Activated CD8-positive, alpha-beta memory T cell treated with anti-CD3 and anti-CD28 coated beads for 36 hours (primary cell): ENCODE measurements around the gene CDC42BPG. TPM values are rescaled to one million over a fixed set of nuclear protein-coding genes. Genes with fewer than 3 reads are reported as not detected.

Experiments
- CTCF ChIA-PET: fragments of 350-600 bp; sonication (Branson Sonifier 250); formaldehyde crosslinking; loops from one replicate; lab custom pipeline; 2021; ENCODE audit warnings: antibody characterized with exemption; lab: Charles Lee
- POLR2A ChIA-PET: fragments of 350-600 bp; sonication (Branson Sonifier 250); formaldehyde crosslinking; loops from one replicate; lab custom pipeline; 2021; ENCODE audit warnings: antibody characterized with exemption; lab: Charles Lee
- total RNA-seq, 2 experiments: library from RNA; stranded (reverse); gene quantifications; one replicate each; pipeline ENCODE4 v1.2.3, GENCODE V29; 2021

Gene CDC42BPG
- total RNA-seq = under 1 TPM; 0.11 to 0.50 TPM

- CTCF ChIA-PET = interaction anchor here (0.7 to 27.3 kb wide), 12 partner anchors 9 to 168 kb away, joined by 3 to 475 read pairs (median 4); partner anchors contain the start of genes EHD1, MAP4K2, MEN1 and PPP2R5B
- POLR2A ChIA-PET = no interaction called here
These were observed at the start of gene CDC42BPG for GRCh38 chr11:64844330-64845128. TSS of gene CDC42BPG (minus strand) at chr11:64844653. CDS start at chr11:64844569, 84 bp downstream.

- ChIA-PET POLR2A (interaction anchor here (1.1 kb wide), 1 partner anchor 42 kb away, joined by 3 read pairs; no protein-coding TSS in a partner anchor), CTCF (interaction anchor here (0.5 to 17.1 kb wide), 16 partner anchors 9 to 841 kb away, joined by 3 to 475 read pairs (median 3); partner anchors contain the start of genes ARL2 and CDC42BPG)
These were observed 49.0 kb upstream of the CDC42BPG start for GRCh38 chr11:64893194-64894069.

- ChIA-PET POLR2A (interaction anchor here (1.0 kb wide), 1 partner anchor 14 kb away, joined by 3 read pairs; no protein-coding TSS in a partner anchor), CTCF (interaction anchor here (2.1 to 17.1 kb wide), 2 partner anchors 40 to 122 kb away, joined by 6 to 475 read pairs; partner anchors contain the start of genes ARL2 and CDC42BPG)
These were observed 48.4 kb upstream of the CDC42BPG start for GRCh38 chr11:64892838-64893193.

- CTCF ChIA-PET = interaction anchor here (0.6 to 17.1 kb wide), 4 partner anchors 40 to 710 kb away, joined by 3 to 475 read pairs (median 4); partner anchors contain the start of genes ARL2 and CDC42BPG
- POLR2A ChIA-PET = interaction anchor here (1.0 kb wide), 1 partner anchor 13 kb away, joined by 3 read pairs; no protein-coding TSS in a partner anchor
These were observed 48.0 kb upstream of the CDC42BPG start for GRCh38 chr11:64892411-64892831.

GRCh38 chr11:64891880-64892279 is 47.4 kb upstream of the CDC42BPG start:
- ChIA-PET CTCF (interaction anchor here (0.6 to 17.1 kb wide), 4 partner anchors 23 to 711 kb away, joined by 3 to 475 read pairs (median 3); partner anchors contain the start of gene CDC42BPG), POLR2A (interaction anchor here (1.0 kb wide), 1 partner anchor 13 kb away, joined by 3 read pairs; no protein-coding TSS in a partner anchor)

GRCh38 chr11:64891215-64891848 is 46.9 kb upstream of the CDC42BPG start:
- ChIA-PET POLR2A (interaction anchor here (0.7 kb wide), 1 partner anchor 19 kb away, joined by 8 read pairs; no protein-coding TSS in a partner anchor), CTCF (interaction anchor here (1.3 to 17.1 kb wide), 3 partner anchors 22 to 39 kb away, joined by 3 to 475 read pairs (median 3); partner anchors contain the start of gene CDC42BPG)

- ChIA-PET POLR2A (interaction anchor here (0.6 to 0.7 kb wide), 2 partner anchors 18 to 25 kb away, joined by 4 to 8 read pairs; no protein-coding TSS in a partner anchor), CTCF (interaction anchor here (0.9 to 17.1 kb wide), 4 partner anchors 13 to 38 kb away, joined by 3 to 475 read pairs (median 4); partner anchors contain the start of gene CDC42BPG)
These were observed 46.1 kb upstream of the CDC42BPG start for GRCh38 chr11:64890522-64890939.

GRCh38 chr11:64888729-64889511 is 44.5 kb upstream of the CDC42BPG start:
- CTCF ChIA-PET = interaction anchor here (0.6 to 17.1 kb wide), 12 partner anchors 9 to 1619 kb away, joined by 3 to 475 read pairs (median 5); partner anchors contain the start of genes CDC42BPG and EHD1
- POLR2A ChIA-PET = interaction anchor here (0.7 kb wide), 1 partner anchor 9 kb away, joined by 9 read pairs; no protein-coding TSS in a partner anchor

GRCh38 chr11:64888406-64888728 is 43.9 kb upstream of the CDC42BPG start:
- POLR2A ChIA-PET = interaction anchor here (0.6 to 1.5 kb wide), 2 partner anchors 28 to 42 kb away, joined by 3 to 4 read pairs; no protein-coding TSS in a partner anchor
- CTCF ChIA-PET = interaction anchor here (0.7 to 17.1 kb wide), 13 partner anchors 10 to 144 kb away, joined by 3 to 475 read pairs (median 5); partner anchors contain the start of genes CDC42BPG, EHD1 and PPP2R5B

GRCh38 chr11:64887757-64888405 is 43.4 kb upstream of the CDC42BPG start:
- POLR2A ChIA-PET = interaction anchor here (0.6 to 1.5 kb wide), 2 partner anchors 28 to 42 kb away, joined by 3 to 4 read pairs; no protein-coding TSS in a partner anchor
- CTCF ChIA-PET = interaction anchor here (0.7 to 17.1 kb wide), 14 partner anchors 10 to 143 kb away, joined by 3 to 475 read pairs (median 5); partner anchors contain the start of genes CDC42BPG, EHD1 and PPP2R5B

GRCh38 chr11:64887234-64887756 is 42.8 kb upstream of the CDC42BPG start:
- ChIA-PET CTCF (interaction anchor here (0.7 to 17.1 kb wide), 10 partner anchors 11 to 127 kb away, joined by 3 to 475 read pairs (median 5); partner anchors contain the start of genes CDC42BPG, EHD1 and PPP2R5B), POLR2A (interaction anchor here (1.5 kb wide), 1 partner anchor 41 kb away, joined by 4 read pairs; no protein-coding TSS in a partner anchor)

- CTCF ChIA-PET = interaction anchor here (0.9 to 17.1 kb wide), 6 partner anchors 9 to 33 kb away, joined by 3 to 475 read pairs (median 6); partner anchors contain the start of genes CDC42BPG and EHD1
- POLR2A ChIA-PET = interaction anchor here (0.7 to 1.4 kb wide), 5 partner anchors 9 to 33 kb away, joined by 3 to 6 read pairs (median 3); no protein-coding TSS in a partner anchor
These were observed 41.2 kb upstream of the CDC42BPG start for GRCh38 chr11:64885367-64886286.

GRCh38 chr11:64884019-64884418 is 39.6 kb upstream of the CDC42BPG start:
- ChIA-PET CTCF (interaction anchor here (1.0 to 12.8 kb wide), 2 partner anchors 10 to 27 kb away, joined by 4 to 371 read pairs; partner anchors contain the start of gene CDC42BPG), POLR2A (interaction anchor here (1.3 kb wide), 1 partner anchor 11 kb away, joined by 3 read pairs; no protein-coding TSS in a partner anchor)

GRCh38 chr11:64883575-64883974 is 39.1 kb upstream of the CDC42BPG start:
- ChIA-PET CTCF (interaction anchor here (0.5 to 12.8 kb wide), 4 partner anchors 10 to 234 kb away, joined by 3 to 371 read pairs (median 4); partner anchors contain the start of genes CDC42BPG and ZNHIT2), POLR2A (no interaction called here)
